ENCODE results near the gene TGFBR3. TPM values are rescaled to one million over a fixed set of nuclear protein-coding genes. Genes with fewer than 3 reads are reported as not detected.
A peak's percentile ranks its signal among the peaks of the same experiment; 100 is the strongest.

TGFBR3 gene
- total RNA-seq, 4 donors from 2014 or later: 87.8 to 388 (median 212) TPM

- no peak for DNase-seq
- TF ChIP-seq POLR2A (IDR thresholded peaks at IDR 0.05): no peak
- TF ChIP-seq CTCF (IDR thresholded peaks at IDR 0.05): no peak
- no peaks in the 10 kb centered on the region for H3K36me3 ChIP-seq
- H3K9me3 ChIP-seq: no peaks in the 10 kb centered on the region
- H3K27me3 ChIP-seq: no peaks in the 10 kb centered on the region
- peak overlapping the region; percentile 53 to 72 for H3K27ac ChIP-seq
- H3K4me3 ChIP-seq: no peak overlapping the region
- H3K4me1 ChIP-seq: peaks cover 0 to 3% of the 10 kb centered on the region in 2 donors
- intact Hi-C loops (cut with DNase I; ENCODE audit: low total_unique reads): no loop called here
These were observed 201.3 kb downstream of the TGFBR3 start for GRCh38 chr1:91684481-91685196.

GRCh38 chr1:91683598-91683951 is 202.4 kb downstream of the TGFBR3 start:
- TF ChIP-seq POLR2A (IDR thresholded peaks at IDR 0.05) (no peak), CTCF (IDR thresholded peaks at IDR 0.05) (no peak)
- no peaks in the 10 kb centered on the region for H3K9me3 ChIP-seq
- no peaks in the 10 kb centered on the region for H3K36me3 ChIP-seq
- no peaks in the 10 kb centered on the region for H3K4me1 ChIP-seq
- no peak for DNase-seq
- H3K4me3 ChIP-seq: no peak overlapping the region
- no peaks in the 10 kb centered on the region for H3K27me3 ChIP-seq
- intact Hi-C loops (cut with DNase I; ENCODE audit: low total_unique reads): no loop called here
- peak overlapping the region; percentile 53 to 72 for H3K27ac ChIP-seq

GRCh38 chr1:91682882-91683597 is 202.9 kb downstream of the TGFBR3 start:
- Histone ChIP-seq H3K4me3 (no peak overlapping the region), H3K9me3 (no peaks in the 10 kb centered on the region), H3K27ac (peak overlapping the region in 1 of 2 donors; percentile 53), H3K36me3 (no peaks in the 10 kb centered on the region), H3K27me3 (no peaks in the 10 kb centered on the region), H3K4me1 (no peaks in the 10 kb centered on the region)
- DNase-seq: no peak
- TF ChIP-seq CTCF (IDR thresholded peaks at IDR 0.05): no peak
- TF ChIP-seq POLR2A (IDR thresholded peaks at IDR 0.05): no peak
- intact Hi-C loops (cut with DNase I; ENCODE audit: low total_unique reads): no loop called here

- H3K36me3 ChIP-seq: no peaks in the 10 kb centered on the region
- TF ChIP-seq POLR2A (IDR thresholded peaks at IDR 0.05): no peak
- no peak for TF ChIP-seq CTCF (IDR thresholded peaks at IDR 0.05)
- H3K4me1 ChIP-seq: no peaks in the 10 kb centered on the region
- H3K27me3 ChIP-seq: no peaks in the 10 kb centered on the region
- no peak overlapping the region for H3K4me3 ChIP-seq
- no peaks in the 10 kb centered on the region for H3K9me3 ChIP-seq
- no peak overlapping the region for H3K27ac ChIP-seq
- intact Hi-C loops (cut with DNase I; ENCODE audit: low total_unique reads): no loop called here
- no peak for DNase-seq
These were observed 205.3 kb downstream of the TGFBR3 start for GRCh38 chr1:91680556-91681155.

GRCh38 chr1:91679446-91679845 is 206.5 kb downstream of the TGFBR3 start:
- Histone ChIP-seq H3K27ac (no peak overlapping the region), H3K9me3 (no peaks in the 10 kb centered on the region), H3K4me3 (no peak overlapping the region), H3K27me3 (no peaks in the 10 kb centered on the region), H3K36me3 (no peaks in the 10 kb centered on the region), H3K4me1 (no peaks in the 10 kb centered on the region)
- no peak for DNase-seq
- TF ChIP-seq CTCF (IDR thresholded peaks at IDR 0.05): no peak
- TF ChIP-seq POLR2A (IDR thresholded peaks at IDR 0.05): no peak
- intact Hi-C loops (cut with DNase I; ENCODE audit: low total_unique reads): no loop called here
